Measurements from ENCODE around the gene PHRF1. TPM values are rescaled to one million over a fixed set of nuclear protein-coding genes. Genes with fewer than 3 reads are reported as not detected.

PHRF1 gene
- total RNA-seq, 4 donors from 2014 or later: 5.0 to 45.8 (median 24.1) TPM

DNA sequence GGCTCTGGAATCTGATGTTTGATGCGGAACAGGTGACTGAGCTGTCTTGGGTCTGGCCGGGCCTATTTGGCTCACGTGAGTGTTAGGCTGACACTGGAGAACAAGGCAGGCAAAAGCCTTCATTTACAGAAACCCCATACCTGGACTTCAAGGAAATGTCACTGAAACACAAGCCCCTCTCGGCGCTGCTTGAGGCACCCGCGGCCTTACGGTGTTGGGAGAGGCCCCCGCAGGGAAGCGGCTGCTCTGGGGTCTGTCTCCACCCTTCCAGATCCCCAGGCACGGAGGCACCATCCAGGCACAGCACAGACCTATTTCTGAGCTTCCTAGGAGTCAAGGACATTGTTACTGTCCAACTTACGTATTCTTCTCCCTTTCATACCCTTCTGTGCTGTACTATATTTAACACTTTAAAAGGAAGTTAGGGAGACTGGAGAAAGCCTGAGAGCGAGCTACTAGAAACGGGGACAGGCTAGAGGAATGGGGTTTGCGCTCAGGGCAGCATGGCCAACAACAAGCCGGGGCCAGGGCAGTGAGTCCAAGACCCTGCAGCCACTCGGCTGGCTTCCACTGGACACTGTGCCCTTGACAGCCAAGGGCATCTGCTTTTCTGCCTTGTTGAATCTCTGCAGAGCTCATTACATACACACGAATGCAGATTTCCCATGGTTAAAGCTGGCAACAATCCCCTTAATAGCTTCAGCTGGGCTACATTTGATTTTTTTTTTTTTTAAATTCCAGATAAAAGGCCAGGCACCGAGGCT, 84.6 kb downstream of the PHRF1 start:
- H3K27ac ChIP-seq: no peak overlapping the region
- no peaks in the 10 kb centered on the region for H3K36me3 ChIP-seq
- no peak for TF ChIP-seq POLR2A (IDR thresholded peaks at IDR 0.05)
- no peak for TF ChIP-seq CTCF (IDR thresholded peaks at IDR 0.05)
- no peaks in the 10 kb centered on the region for H3K27me3 ChIP-seq
- no peak overlapping the region for H3K4me3 ChIP-seq
- intact Hi-C loops (cut with DNase I; ENCODE audit: low total_unique reads): loop anchor here (5.0 kb wide), 1 partner anchor 61 kb away; no protein-coding TSS in a partner anchor
- H3K4me1 ChIP-seq: no peaks in the 10 kb centered on the region
- H3K9me3 ChIP-seq: no peaks in the 10 kb centered on the region
- DNase-seq: no peak

MicroRNA genes within 50 kb of the gene (microRNA counts, 767-probe panel; counts per million panel counts)
- 0 counts per million in 2 donors for microRNA hsa-miR-210

Small RNA genes within 50 kb of the gene (microRNA-seq; reads per million reads assigned to microRNA genes)
- gene MIR210 (ENCODE audit: borderline microRNAs expressed, borderline replicate concordance): 37.7 reads per million, percentile 41 among the genes with 10 or more reads in this experiment

Small RNA genes within 50 kb of the gene (small RNA-seq; reads per million reads assigned to genes)
- gene MIR210: 0.85 reads per million, percentile 38 among the genes with 10 or more reads in this experiment

Other genes starting within 250 kb of the PHRF1 start
- 10 to 100 TPM in 2 of 4 donors, 1 to 10 TPM in 2; 1.8 to 39.7 (median 19.9) TPM for gene B4GALNT4, start 207.0 kb upstream of the PHRF1 start, total RNA-seq
- 1 to 10 TPM in 2 of 4 donors, under 1 TPM in 1, not detected in 1; 0.46 to 5.1 (median 1.5) TPM for gene PKP3, start 182.3 kb upstream of the PHRF1 start, total RNA-seq
- gene SIGIRR, start 161.5 kb upstream of the PHRF1 start, total RNA-seq: 10 to 100 TPM; 13.3 to 61.5 (median 38.4) TPM
- gene ANO9, start 134.5 kb upstream of the PHRF1 start, total RNA-seq: 1 to 10 TPM in 2 of 4 donors, under 1 TPM in 2; 0.59 to 8.2 (median 1.1) TPM
- 10 to 100 TPM; 20.7 to 43.7 (median 22.8) TPM for gene PTDSS2, start 126.2 kb upstream of the PHRF1 start, total RNA-seq
- 100 to 1,000 TPM; 111 to 175 (median 142) TPM for gene RNH1, start 69.2 kb upstream of the PHRF1 start, total RNA-seq
- gene HRAS, start 40.9 kb upstream of the PHRF1 start, total RNA-seq: 10 to 100 TPM in 3 of 4 donors, 1 to 10 TPM in 1; 5.4 to 37.6 (median 23.8) TPM
- 1 to 10 TPM in 2 of 4 donors, not detected in 2; 1.7 to 1.9 TPM for gene LRRC56, start 38.9 kb upstream of the PHRF1 start, total RNA-seq
- gene LMNTD2, start 15.7 kb upstream of the PHRF1 start, total RNA-seq: 1 to 10 TPM in 1 of 4 donors, under 1 TPM in 2, not detected in 1; 0.14 to 2.2 (median 0.51) TPM
- gene RASSF7, start 15.5 kb upstream of the PHRF1 start, total RNA-seq: 10 to 100 TPM in 2 of 4 donors, 1 to 10 TPM in 1, under 1 TPM in 1; 0.59 to 13.1 (median 8.0) TPM
- gene IRF7, start 39.5 kb downstream of the PHRF1 start, total RNA-seq: 10 to 100 TPM in 3 of 4 donors, 1 to 10 TPM in 1; 9.1 to 33.6 (median 13.1) TPM
- gene CDHR5, start 48.5 kb downstream of the PHRF1 start, total RNA-seq: under 1 TPM in 3 of 4 donors, not detected in 1; 0.26 to 0.55 (median 0.29) TPM
- gene SCT, start 50.7 kb downstream of the PHRF1 start, total RNA-seq: not detected
- gene DRD4, start 60.8 kb downstream of the PHRF1 start, total RNA-seq: 1 to 10 TPM in 1 of 4 donors, not detected in 3; 4.5 TPM
- gene DEAF1, start 118.8 kb downstream of the PHRF1 start, total RNA-seq: 10 to 100 TPM in 2 of 4 donors, 1 to 10 TPM in 2; 7.9 to 45.6 (median 20.4) TPM
- gene TMEM80, start 119.3 kb downstream of the PHRF1 start, total RNA-seq: 10 to 100 TPM in 2 of 4 donors, 1 to 10 TPM in 2; 2.6 to 35.3 (median 8.1) TPM
- gene EPS8L2, start 129.8 kb downstream of the PHRF1 start, total RNA-seq: 10 to 100 TPM; 12.2 to 52.8 (median 32.3) TPM
- 100 to 1,000 TPM in 1 of 4 donors, 10 to 100 TPM in 3; 60.3 to 146 (median 66.9) TPM for gene TALDO1, start 171.0 kb downstream of the PHRF1 start, total RNA-seq
- gene GATD1, start 201.0 kb downstream of the PHRF1 start, total RNA-seq: 10 to 100 TPM; 11.8 to 81.1 (median 29.3) TPM
- under 1 TPM in 1 of 4 donors, not detected in 3; 0.41 TPM for gene CEND1, start 213.6 kb downstream of the PHRF1 start, total RNA-seq
- gene SLC25A22, start 221.8 kb downstream of the PHRF1 start, total RNA-seq: 10 to 100 TPM in 1 of 4 donors, 1 to 10 TPM in 2, under 1 TPM in 1; 0.29 to 20.8 (median 5.4) TPM
- gene PIDD1, start 228.8 kb downstream of the PHRF1 start, total RNA-seq: 10 to 100 TPM in 2 of 4 donors, 1 to 10 TPM in 2; 1.3 to 20.2 (median 10.1) TPM
- 1,000 to 10,000 TPM in 1 of 4 donors, 100 to 1,000 TPM in 3; 100 to 1,968 (median 496) TPM for gene RPLP2, start 233.5 kb downstream of the PHRF1 start, total RNA-seq
- 10 to 100 TPM; 16.9 to 96.2 (median 37.1) TPM for gene PNPLA2, start 242.4 kb downstream of the PHRF1 start, total RNA-seq